Posterior cingulate gyrus (tissue), 11 donors: Measurements from ENCODE around the gene COL25A1.
"Not testable (repeated sequence)": the region's sequence is repeated elsewhere in the genome, so short reads cannot be mapped to it uniquely, and the experiment has no call there.

Experiments used
- DNase-seq, 10 donors: peaks; one replicate each; pipeline versions ENCODE4 v3.0.0 to v3.0.0-alpha.2; 2020 to 2021; ENCODE audit warnings: mixed read lengths in 3 of 10
- intact Hi-C: fragments of 100-400 bp; cut with DNase I; formaldehyde crosslinking; loops from one replicate; pipeline ENCODE4 v1.15.1; 2023

The COL25A1 gene

DNA sequence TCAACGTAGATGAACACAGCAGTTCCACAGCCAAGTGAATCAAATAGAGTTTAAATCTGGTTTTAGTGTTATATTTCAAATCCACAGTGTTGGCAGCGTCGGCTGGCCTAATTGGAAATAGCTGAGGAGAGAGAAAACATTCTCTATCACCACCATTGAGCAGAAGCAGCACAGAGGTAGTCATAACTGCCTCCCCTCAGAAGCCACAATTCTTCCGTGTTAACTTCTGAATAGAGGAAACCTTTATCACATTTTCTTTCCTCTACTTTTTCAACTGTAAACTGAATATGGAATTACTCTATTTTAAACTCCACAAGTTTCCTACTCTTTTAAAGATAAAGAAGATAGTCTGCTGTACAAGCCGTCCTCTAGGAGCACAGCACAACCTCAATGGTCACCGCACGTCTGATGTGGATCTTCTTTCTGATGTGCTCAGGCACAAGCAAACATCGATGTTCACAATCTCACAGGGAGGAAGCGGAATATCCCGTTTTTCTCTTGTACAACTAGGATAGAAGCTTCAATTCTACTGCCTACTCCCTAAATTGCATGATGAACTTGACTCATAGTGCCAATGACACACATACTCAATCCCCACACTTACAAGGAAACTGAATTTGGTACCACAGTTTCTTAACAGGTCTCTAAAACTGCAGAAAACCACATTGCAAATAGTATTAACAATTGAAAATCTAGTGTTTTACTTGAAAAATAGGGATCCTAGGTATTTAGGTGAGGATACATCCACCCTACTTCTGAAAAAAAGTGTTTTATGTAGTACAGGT, 321.8 kb downstream of the COL25A1 start:
- intact Hi-C loops, result no loop called here
- DNase-seq, result no peak

DNA sequence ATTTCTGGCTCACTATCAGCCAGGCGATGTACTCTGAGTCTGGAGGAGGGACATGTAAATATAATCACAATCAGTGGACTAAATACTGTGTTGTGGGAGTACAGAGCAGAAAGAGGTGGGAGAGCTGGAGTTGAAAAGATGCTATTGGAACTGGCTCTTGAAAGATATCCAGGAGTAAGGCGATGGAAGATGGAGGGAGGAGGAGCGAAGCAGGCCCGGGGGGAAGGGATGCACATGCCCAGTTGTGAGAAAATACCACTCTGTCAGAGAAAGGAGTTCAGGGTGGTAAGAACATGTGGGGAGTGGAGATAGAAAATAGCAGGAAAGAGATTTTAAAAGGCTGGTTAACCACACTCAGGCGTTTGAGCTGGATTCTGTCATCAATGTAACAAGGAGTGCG, 322.7 kb downstream of the COL25A1 start:
- DNase-seq, result no peak
- intact Hi-C loops, result no loop called here

DNA sequence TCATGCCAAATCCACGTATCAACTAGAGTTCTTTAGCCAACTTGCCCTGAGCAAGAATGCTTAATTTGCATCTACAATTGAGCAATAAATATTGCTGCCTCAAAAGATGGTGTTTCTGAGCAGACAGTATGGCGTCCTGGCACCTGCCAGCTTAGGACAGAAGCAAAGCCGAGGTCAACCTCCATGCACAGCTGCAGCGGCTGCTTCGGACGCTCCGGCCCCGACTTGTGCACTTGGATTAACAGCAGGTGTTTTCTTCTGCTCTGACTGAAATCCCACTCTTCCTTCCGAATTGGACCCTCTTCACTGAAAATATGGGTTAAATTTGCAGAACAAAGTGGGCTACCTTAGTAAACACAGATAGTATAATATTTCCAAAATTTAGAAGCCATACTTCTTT, 324.4 kb downstream of the COL25A1 start:
- DNase-seq, result no peak
- intact Hi-C loops, result no loop called here

DNA sequence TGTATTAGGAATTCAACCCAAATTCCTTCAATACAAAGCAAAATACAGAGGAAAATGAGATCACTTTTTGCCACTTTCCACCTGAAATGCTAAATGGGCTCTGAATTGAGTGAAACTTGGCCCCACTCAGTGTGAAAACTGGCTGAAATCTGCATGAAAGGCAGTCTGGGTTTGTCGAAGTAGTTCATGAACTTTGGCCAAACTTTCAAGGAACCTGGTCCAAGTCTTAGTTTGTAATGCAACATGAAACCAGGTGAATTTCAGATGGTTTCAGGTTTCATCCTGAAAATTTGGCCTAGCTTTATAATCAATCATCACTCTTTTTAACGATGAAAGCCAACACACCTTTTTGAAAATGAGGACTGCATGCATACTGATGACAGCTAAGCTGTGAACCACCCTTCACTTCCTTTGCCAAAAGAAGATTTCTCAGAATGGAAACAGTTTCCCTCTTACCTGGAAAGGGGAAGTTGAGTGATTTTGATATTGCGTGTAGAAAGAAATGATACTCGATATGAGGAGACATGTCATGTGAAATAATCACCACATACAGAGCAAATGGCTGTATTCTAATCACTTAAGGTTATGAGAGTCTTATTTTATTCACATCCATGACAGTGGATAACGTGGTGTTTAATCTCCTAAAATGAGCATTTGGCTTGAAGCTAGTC, 329.7 kb downstream of the COL25A1 start:
- DNase-seq, result no peak

DNA sequence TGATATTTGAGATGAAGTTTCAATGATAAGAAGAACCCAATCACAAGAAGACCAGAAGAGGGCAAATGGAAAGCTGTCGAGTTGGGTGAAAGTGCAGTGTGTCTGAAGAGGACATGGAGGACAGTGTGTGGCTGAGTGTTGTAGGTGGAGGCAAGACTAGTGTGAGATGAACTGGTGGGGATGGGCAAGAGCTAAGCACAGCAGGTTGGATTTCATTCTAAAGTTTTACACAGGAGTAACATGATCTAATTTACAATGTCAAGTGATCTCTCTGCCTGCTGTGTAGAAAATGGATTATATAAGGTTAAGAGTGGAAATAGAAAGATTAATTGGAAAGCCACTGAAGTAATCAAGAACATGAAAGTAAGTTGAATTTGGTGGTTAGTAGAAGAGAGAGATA, 331.0 kb downstream of the COL25A1 start:
- DNase-seq, result no peak
- intact Hi-C loops, result no loop called here

More for the DNA sequence above, 329.7 kb downstream of the COL25A1 start:
- intact Hi-C loops, result no loop called here

DNA sequence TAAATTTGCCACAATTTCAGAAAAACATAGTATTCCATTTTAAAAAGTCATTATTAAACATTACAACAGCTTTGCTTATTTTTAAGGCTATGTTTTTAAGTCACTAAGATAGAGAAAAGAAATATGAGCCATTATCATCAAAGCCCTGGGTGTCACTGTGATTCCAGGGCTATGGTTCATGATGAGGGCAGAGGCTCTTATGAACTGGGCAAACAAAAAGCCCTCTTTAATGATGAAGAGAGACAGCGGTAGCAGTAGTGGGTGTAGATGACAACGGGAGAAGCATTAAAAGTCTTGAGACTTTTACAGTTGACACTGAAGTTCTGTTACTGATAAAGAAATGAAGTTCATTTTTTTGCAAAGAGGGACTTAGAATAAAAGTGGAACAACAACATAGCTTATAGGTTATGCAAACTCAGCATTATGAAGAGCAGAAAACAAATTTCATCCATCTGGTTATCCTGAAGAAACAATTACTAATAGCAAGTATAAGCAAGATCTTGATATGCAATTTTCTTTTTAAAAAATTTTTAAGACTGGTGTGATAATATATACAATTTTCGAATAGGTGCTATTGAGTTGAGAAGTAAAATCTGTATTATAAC, 336.9 kb downstream of the COL25A1 start:
- DNase-seq, result no peak
- intact Hi-C loops, result no loop called here

DNA sequence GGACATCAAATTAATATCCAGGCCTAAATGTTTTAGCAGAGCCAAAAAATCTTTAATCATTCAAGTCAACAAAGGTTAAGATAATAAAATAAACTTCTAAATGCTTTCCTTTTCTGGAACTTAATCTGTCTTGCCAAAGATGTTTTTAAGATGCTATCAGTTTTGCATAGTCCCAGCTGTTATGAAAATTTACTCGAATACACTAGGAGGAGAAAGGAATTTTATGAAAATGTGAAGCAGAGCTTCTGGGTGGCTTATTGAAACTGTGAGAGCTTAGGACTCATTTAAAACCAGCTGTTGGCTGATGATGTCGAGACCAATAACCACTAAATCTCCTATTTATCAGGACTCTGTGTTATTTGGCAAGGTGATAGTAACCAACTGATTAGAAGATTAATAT, 337.4 kb downstream of the COL25A1 start:
- intact Hi-C loops, result no loop called here
- no peak for DNase-seq

DNA sequence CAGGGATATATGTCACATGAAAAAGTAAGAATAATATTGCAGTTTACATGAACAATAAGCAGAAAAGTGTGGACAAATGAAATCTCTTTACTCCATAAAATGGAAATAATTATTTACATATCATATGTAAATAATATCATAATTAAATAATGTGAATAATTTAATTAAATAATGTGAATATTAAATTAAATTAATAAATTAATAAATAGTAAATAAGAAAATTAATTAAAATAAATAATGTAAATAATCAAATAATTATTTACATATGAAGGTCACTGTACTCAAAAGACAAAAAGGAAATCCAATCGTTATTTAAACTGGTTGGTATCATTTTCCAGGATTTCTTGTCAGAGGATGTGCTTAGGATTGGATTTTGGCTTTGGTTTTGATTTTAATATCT, 338.5 kb downstream of the COL25A1 start:
- DNase-seq, result no peak
- intact Hi-C loops, result no loop called here

DNA sequence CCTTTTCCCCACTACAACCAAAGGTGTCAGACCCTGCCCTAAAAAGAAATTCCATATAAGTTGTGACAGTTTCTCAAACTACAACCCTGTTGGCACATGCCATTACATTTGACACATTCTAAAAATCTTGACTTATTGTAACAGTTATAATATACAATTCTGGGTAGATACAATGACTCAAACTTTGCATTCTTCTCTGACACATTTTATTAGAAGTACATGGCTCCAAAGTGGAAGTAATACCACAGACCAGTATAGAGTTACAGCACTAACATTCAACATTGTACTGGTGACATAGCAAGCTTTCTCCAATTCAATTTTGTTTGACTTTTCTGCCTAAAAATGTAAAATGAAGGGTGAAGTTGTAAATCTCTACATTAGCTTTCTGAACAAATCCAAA, 343.0 kb downstream of the COL25A1 start:
- intact Hi-C loops, result no loop called here
- DNase-seq, result no peak

DNA sequence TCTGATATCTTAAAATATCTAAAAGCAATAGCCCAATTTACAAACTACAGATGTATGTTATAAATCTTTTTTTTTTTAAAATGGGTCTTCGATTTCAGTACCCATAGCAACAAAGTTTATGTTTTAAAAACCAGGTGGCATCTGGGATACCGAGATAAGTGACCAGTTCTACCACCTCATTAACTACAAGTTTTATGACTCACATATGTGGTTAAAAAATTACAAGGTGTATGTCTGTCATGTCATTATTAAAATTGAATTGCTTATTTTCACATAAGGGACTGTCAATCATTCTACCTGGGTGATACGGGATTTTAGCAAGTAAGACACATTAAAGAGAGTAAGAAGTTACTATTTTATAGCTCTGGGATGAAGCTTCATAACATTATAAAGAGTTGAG, 347.6 kb downstream of the COL25A1 start:
- no peak for DNase-seq
- intact Hi-C loops, result no loop called here

DNA sequence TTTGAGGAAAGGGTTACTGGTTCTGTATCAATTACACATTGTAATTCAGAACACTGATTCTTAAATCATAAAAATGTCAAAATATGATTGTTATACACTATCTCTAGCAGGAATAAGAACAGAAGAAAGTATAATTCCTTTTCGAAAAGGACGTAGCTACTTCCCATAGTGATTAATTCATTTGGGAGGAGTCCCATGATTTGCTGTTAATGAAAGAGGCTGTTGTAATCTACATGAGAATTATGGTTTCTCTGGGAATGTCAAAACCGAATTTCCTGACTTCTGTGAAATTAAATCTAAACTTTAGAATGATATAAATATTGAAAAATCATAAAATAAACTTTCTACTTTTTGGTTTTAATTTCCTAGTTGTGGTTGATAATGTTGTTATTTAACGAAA, 348.5 kb downstream of the COL25A1 start:
- DNase-seq, result no peak
- intact Hi-C loops, result no loop called here

DNA sequence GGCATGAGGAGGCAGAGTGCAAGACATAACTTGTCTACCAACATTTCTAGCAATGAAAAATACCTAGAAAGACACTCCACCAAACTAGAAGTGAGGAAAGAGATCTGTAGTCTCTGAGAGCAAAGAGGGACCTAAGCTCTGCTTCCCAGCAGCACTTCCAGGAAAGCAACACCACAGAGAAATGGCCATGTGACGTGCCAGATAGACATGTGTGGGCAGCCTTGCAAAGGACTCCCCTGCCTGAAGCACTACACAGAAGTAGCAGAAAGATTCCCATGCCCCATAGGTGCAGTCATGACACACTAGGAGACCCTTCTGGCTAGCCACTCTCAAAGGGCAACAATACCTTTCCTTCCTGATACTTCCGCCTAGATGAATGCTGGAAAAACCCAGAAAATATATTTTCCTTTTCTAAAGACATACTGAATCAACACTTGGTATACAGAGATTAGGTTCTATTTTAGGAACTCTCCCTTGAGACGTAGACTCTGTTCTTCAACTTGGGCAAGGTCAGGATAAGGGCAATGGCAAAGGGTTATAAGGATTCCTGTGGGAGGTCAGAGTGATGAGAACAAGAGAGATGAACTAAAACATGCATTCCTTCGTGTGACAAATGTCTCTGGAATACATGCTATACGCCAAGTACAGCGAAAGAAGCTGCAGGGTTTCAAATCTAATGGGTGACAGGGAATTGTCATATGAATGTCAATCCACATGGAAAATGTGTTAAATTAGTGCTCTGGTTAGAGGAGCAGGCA, 352.1 kb downstream of the COL25A1 start:
- DNase-seq, result no peak
- intact Hi-C loops, result no loop called here

DNA sequence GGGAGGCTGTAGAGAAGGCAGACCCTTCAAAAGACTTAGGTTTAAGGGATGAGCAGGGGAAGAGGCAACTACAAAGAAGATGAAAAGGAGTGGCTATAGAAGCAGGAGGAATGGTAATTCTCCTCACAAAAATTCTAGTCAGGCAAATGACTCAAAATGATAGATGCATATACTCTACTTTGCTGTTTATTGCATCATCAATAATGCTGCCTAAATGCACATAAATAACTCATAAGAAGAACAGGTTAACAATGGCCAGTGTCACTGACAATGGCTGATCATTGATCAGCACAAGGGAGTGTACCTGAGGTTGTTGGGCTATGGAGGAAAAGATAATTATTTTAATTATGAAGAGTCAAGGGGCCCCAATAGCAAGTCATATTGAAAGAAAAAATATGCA, 354.9 kb downstream of the COL25A1 start:
- intact Hi-C loops, result no loop called here
- no peak for DNase-seq

DNA sequence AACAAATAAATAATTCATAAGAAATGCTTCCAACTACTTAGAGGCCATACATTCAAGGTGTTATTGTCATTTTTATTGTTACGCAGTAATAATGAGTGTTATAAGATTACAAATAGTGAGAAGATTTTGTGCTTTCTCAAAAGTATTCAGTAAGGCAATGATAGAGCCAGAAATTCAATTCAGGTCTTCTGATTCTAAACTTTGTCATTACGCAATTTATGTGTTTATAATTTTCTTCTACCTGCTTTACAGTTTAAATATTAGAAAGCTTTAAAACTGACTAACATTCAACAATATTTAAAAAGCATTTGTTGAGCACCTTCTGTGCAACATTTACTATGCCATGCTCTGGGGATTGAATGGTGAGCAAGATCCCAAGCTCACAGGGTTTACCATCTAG, 356.2 kb downstream of the COL25A1 start:
- DNase-seq, result no peak
- intact Hi-C loops, result no loop called here

DNA sequence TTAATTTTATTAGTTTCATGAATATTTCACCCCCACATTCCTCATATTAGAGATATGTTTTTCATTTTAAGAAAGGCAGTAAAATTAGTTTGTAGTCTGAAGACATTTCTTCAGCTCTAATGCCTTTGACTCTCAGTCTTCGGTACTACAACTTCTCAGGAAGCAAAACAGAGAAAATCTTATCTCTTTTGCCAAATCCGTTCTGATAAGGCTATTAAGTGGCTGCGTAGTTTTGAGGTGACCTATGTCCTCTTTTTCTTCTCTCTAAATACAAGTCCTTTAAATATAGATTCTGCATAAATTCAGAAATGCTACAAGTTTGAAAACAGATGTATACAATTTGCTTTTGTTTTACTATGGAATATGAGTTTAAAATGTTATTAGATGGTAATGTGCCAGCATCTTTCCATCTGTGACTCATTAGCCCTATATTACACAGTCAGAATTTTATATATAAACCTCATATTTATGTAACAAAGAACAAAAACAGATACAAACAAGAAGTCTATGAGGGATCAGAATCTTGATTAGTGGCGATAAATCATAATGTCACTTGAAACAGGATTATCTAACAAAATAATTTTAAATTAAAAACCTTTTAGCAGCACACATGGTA, 358.4 kb downstream of the COL25A1 start:
- intact Hi-C loops, result no loop called here
- no peak for DNase-seq

DNA sequence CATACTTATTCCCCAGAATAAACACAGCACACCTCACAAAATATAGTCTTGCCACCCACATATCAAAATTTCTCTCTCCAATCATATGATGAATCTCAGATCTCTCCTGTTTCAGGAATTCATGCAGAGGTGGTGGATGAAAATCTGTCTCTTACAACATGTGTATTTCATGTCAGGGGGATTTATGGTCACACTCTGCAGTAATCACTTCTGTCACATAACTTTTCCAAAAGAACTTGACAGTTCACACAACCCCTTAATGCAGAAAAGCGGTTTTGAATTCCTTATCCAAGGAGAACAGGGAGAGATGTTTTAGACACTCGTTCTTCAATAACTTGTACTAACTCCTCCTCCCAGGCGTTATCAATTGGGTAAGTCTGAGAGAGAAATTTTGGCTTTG, 359.1 kb downstream of the COL25A1 start:
- intact Hi-C loops, result no loop called here
- no peak for DNase-seq

DNA sequence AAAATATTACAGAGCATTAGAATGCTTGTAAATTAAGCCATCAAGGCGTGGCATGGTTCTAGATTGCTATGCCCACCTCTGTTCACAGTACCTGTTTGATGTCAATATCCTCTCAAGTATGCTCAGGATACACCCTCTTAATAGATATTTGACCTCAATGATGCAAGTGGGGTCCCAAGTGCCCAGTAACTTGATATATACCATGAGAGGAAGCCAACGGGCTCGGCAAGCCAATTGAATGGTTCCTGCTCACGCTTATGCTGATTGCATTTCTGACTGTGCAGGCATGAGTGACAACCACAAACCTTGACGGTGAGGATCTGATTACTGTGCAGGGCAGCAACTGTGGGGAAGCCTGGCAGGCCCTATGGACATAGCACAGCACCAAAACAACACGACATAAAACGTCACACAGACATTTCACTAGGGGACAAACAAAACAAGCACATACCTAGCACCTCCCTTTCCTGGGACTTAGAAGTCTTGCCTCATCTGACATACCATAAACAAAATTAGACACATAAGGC, 360.5 kb downstream of the COL25A1 start:
- DNase-seq, result no peak

DNA sequence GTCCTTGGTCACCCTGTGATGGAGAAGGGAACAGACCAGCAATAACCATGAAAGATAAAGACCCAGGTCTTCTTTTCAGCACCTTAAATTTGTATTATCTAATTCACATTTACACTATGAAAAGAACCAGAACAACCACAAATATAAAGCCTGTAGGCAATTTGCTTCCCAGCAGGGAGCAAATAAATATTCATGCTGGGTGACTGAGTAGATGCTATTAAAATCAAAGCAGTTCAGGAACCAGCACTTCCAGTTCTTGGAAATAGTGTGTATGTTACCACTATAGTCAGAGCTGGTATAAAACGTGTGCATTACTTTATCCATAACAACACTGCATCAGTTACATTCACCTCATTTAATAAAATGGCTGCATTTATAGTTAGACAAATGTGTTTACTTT, 361.8 kb downstream of the COL25A1 start:
- intact Hi-C loops, result no loop called here
- DNase-seq, result no peak

More for the DNA sequence above, 360.5 kb downstream of the COL25A1 start:
- intact Hi-C loops, result no loop called here

DNA sequence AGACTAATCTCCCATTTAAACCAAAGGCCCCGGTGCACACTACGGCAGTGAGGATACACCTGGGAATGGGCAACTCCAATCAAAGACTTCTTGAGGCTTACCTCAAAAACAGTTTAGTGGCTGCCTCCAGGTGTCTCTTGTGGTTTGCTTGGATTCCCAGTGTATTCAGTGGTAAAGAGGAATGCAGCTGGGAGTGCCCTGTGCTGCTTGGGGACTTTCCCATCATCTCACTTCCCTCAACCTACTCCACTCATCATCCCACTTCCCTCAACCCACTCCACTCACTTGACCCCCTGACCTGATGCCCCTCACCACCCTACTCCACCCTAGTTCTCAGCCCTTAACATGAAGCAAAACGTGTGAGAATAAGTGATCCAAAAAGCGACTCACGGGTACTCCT, 362.3 kb downstream of the COL25A1 start:
- no peak for DNase-seq
- intact Hi-C loops, result no loop called here

DNA sequence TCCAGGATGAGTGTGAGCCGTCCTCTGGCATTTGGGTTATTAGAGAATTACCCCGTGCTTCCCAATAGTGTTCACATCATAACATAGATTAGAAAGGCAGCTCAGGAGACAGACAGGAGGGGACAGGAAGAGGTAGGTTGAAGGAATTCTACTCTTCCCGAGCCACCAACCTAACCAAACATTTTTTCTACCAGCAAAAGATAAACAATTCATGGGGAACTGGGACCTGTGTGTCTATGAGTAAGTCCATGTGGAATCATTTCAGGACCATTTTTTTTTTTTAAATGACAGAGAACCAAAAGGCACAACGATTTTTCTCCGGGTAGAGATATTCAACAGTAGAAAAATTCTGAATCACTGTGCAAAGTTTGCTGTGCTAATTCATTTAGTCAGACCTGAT, 365.4 kb downstream of the COL25A1 start:
- no peak for DNase-seq
- intact Hi-C loops, result no loop called here

DNA sequence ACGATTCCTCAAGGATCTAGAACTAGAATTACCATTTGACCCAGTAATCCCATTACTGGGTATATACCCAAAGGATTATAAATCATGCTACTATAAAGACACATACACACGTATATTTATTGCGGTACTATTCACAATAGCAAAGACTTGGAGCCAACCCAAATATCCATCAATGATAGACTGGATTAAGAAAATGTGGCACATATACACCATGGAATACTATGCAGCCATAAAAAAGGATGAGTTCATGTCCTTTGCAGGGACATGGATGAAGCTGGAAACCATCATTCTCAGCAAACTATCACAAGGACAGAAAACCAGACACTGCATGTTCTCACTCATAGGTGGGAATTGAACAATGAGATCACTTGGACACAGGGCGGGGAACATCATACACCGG, 368.5 kb downstream of the COL25A1 start:
- DNase-seq, intact Hi-C loops: not testable (repeated sequence)
